Gastroesophageal sphincter (tissue), 3 donors: ENCODE measurements around the gene METTL16.

Experiments used
- POLR2AphosphoS5 ChIP-seq: sonication (generic); formaldehyde crosslinking; IDR thresholded peaks from one replicate; pipeline ENCODE4 v1.6.1; 2017; ENCODE audit warnings: antibody characterized with exemption
- TF ChIP-seq, protein P1 (sequence below), 4 experiments: fragments of 200-600 bp in 2 of 4; fragments of 450-650 bp in 2 of 4; sonication (generic) in 1 of 4; IDR thresholded peaks; one replicate each; pipeline ENCODE4 v1.5.1; 2017 to 2019; ENCODE audit warnings: antibody characterized with exemption in 4 of 4, mild to moderate bottlenecking in 2 of 4, moderate library complexity in 2 of 4

DNA sequence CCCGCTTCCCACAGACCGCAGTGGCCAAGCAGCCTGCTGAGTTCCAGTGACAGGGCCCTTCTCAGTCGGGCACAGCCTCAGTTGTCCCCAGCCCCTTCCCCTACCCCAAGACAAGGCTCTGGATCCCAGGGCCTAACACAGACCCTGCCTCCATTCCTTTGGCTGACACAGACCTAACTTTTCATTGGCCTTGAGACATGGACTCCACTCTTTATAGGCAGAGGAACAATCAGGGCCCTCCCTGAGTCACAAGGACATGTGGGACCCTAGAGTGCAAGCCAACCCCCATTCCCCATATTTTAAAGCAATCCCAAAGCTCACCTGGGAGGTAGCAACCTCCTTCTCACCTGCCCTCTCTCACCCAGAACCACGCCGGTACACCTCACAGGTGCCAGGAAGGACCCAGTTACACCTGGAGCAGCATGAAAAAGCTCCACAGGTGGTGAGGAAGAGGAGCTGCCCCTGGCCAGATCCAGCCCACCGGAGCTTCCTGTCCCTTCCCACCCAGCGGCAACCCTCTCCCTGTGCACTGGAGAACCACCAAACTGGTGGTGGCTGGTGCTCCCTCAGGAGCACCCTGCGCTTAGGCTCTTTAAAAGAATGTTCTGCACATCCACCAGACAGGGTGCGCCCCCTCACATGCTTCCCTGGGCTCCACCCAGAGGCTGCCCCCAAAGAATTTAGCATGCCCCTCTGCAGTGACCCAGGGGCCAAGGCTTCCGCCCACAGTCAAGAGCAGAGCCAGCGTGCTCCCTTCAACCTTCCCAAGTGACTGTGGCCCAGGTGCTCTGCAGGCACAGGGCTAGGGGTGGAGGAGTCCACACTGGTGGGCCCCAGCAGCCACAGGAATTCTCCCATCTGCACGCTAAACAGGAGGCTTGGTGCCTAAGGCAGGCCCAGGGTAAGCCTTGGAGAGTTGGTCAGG lies 114.2 kb downstream of the METTL16 start:
- TF ChIP-seq, protein P1, sequence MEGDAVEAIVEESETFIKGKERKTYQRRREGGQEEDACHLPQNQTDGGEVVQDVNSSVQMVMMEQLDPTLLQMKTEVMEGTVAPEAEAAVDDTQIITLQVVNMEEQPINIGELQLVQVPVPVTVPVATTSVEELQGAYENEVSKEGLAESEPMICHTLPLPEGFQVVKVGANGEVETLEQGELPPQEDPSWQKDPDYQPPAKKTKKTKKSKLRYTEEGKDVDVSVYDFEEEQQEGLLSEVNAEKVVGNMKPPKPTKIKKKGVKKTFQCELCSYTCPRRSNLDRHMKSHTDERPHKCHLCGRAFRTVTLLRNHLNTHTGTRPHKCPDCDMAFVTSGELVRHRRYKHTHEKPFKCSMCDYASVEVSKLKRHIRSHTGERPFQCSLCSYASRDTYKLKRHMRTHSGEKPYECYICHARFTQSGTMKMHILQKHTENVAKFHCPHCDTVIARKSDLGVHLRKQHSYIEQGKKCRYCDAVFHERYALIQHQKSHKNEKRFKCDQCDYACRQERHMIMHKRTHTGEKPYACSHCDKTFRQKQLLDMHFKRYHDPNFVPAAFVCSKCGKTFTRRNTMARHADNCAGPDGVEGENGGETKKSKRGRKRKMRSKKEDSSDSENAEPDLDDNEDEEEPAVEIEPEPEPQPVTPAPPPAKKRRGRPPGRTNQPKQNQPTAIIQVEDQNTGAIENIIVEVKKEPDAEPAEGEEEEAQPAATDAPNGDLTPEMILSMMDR (IDR thresholded peaks at IDR 0.05), result no peak
- no peak for TF ChIP-seq POLR2AphosphoS5
